Stomach (tissue), 9 donors: ENCODE measurements around the gene COPS8. TPM values are rescaled to one million over a fixed set of nuclear protein-coding genes. Genes with fewer than 3 reads are reported as not detected.

Experiments used
- DNase-seq, 2 donors: peaks; one replicate each; pipeline versions ENCODE4 v3.0.0 to v3.0.0-alpha.2; 2013 to 2019
- H3K27ac ChIP-seq, 5 donors: fragments of 200-600 bp in 4 of 5; sonication (generic) in 4 of 5; one replicate each; pipeline ENCODE4 v1.5.1; 2013 to 2019; ENCODE audit warnings: mild to moderate bottlenecking in 1 of 5, moderate library complexity in 1 of 5
- H3K27me3 ChIP-seq, 3 donors: fragments of 200-600 bp; sonication (generic); one replicate each; pipeline ENCODE4 v1.5.1; 2017 to 2019; ENCODE audit warnings: mixed run types in 1 of 3
- H3K36me3 ChIP-seq, 4 donors: fragments of 200-600 bp; sonication (generic); 1 replicate in 3 of 4; 2 replicates in 1 of 4; pipeline ENCODE4 v1.5.1; 2016 to 2019
- H3K4me1 ChIP-seq, 4 donors: fragments of 200-600 bp; sonication (generic); one replicate each; pipeline ENCODE4 v1.5.1; 2016 to 2019
- H3K4me3 ChIP-seq, 4 donors: fragments of 200-600 bp; sonication (generic) in 3 of 4; one replicate each; pipeline ENCODE4 v1.5.1; 2016 to 2019; ENCODE audit warnings: mild to moderate bottlenecking in 1 of 4
- H3K9me3 ChIP-seq, 4 donors: fragments of 200-600 bp; sonication (generic); one replicate each; pipeline ENCODE4 v1.5.1; 2016 to 2019
- EP300 ChIP-seq: sonication (generic); formaldehyde crosslinking; IDR thresholded peaks from one replicate; pipeline ENCODE4 v1.6.1; 2017; ENCODE audit warnings: antibody characterized with exemption
- POLR2A ChIP-seq, 4 donors: fragments of 450-650 bp; IDR thresholded peaks; one replicate each; pipeline ENCODE4 v1.6.1; 2016; ENCODE audit warnings: antibody characterized with exemption in 4 of 4, control low read depth in 2 of 4, mild to moderate bottlenecking in 1 of 4, moderate library complexity in 1 of 4
- POLR2AphosphoS5 ChIP-seq, 3 donors: sonication (generic); formaldehyde crosslinking; IDR thresholded peaks; one replicate each; pipeline ENCODE4 v1.6.1; 2016; ENCODE audit warnings: antibody characterized with exemption in 3 of 3
- WGBS, 5 donors: extraction: QIAGEN DNeasy Blood & Tissue Kit in 3 of 5; methylation state at CpG; one replicate each; pipeline versions ENCODE4 v1.1.5 to v1.1.7; 2013 to 2018; 5-methylcytosine and 5-hydroxymethylcytosine counted together
- intact Hi-C: fragments of 100-400 bp; cut with DNase I; formaldehyde crosslinking; loops from one replicate; pipeline ENCODE4 v1.15.1; 2023; ENCODE audit warnings: low total_unique reads
- polyA plus RNA-seq, 3 donors: library from polyadenylated mRNA; stranded (reverse); fragments of 200-250 nt; gene quantifications; one replicate each; pipeline ENCODE4 v1.2.3, GENCODE V29; 2013
- total RNA-seq, 5 donors: library from RNA; depleted of rRNA; stranded (reverse); fragments of >200 nt; gene quantifications; one replicate each; pipeline versions ENCODE4 v1.1.0 to v1.2.3, GENCODE V29; 2014 to 2016
- TF ChIP-seq, protein P1 (sequence below), 7 experiments: fragments of 450-650 bp in 4 of 7; fragments of 200-600 bp in 3 of 7; sonication (generic) in 3 of 7; IDR thresholded peaks; one replicate each; pipeline ENCODE4 v1.5.1; 2016 to 2019; ENCODE audit warnings: antibody characterized with exemption in 7 of 7, control low read depth in 2 of 7, mild to moderate bottlenecking in 1 of 7
- donor health status: healthy with polysubstance abuse.
- donor health status: Bipolar disorder and iron deficiency.
- donor health status: healthy.

Gene COPS8
- total and polyA plus RNA-seq, 8 donors, result 24.1 to 105 (median 53.3) TPM

- intact Hi-C loops, result no loop called here
Observed at GRCh38 chr2:237081596-237081995, 4.1 kb upstream of the COPS8 start.

GRCh38 chr2:237083026-237083425 is 2.7 kb upstream of the COPS8 start:
- Histone ChIP-seq H3K4me3 (no peak overlapping the region), H3K36me3 (peaks cover 0 to 6% (median 4%) of the 10 kb centered on the region in 4 donors), H3K27ac (no peak overlapping the region), H3K27me3 (no peaks in the 10 kb centered on the region), H3K9me3 (no peaks in the 10 kb centered on the region), H3K4me1 (peaks cover 12 to 37% (median 26%) of the 10 kb centered on the region in 4 donors)
- TF ChIP-seq POLR2AphosphoS5 (IDR thresholded peaks at IDR 0.05) (no peak), POLR2A (IDR thresholded peaks at IDR 0.05) (no peak), EP300 (no peak)
- TF ChIP-seq, protein P1, sequence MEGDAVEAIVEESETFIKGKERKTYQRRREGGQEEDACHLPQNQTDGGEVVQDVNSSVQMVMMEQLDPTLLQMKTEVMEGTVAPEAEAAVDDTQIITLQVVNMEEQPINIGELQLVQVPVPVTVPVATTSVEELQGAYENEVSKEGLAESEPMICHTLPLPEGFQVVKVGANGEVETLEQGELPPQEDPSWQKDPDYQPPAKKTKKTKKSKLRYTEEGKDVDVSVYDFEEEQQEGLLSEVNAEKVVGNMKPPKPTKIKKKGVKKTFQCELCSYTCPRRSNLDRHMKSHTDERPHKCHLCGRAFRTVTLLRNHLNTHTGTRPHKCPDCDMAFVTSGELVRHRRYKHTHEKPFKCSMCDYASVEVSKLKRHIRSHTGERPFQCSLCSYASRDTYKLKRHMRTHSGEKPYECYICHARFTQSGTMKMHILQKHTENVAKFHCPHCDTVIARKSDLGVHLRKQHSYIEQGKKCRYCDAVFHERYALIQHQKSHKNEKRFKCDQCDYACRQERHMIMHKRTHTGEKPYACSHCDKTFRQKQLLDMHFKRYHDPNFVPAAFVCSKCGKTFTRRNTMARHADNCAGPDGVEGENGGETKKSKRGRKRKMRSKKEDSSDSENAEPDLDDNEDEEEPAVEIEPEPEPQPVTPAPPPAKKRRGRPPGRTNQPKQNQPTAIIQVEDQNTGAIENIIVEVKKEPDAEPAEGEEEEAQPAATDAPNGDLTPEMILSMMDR (IDR thresholded peaks at IDR 0.05), result no peak
- DNase-seq, result no peak
- intact Hi-C loops, result no loop called here
- 90 to 99% (median 95%) methylated on average over 3 of the region's 3 CpGs for WGBS, 5 donors

More at GRCh38 chr2:237081596-237081995, 4.1 kb upstream of the COPS8 start:
- WGBS, 5 donors, result 91 to 96% (median 93%) methylated on average over 8 of the region's 8 CpGs
- H3K4me3 ChIP-seq, result no peak overlapping the region
- H3K36me3 ChIP-seq, result no peaks in the 10 kb centered on the region
- H3K9me3 ChIP-seq, result no peaks in the 10 kb centered on the region
- TF ChIP-seq EP300, result no peak
- TF ChIP-seq, protein P1 (IDR thresholded peaks at IDR 0.05), result no peak
- no peak for TF ChIP-seq POLR2AphosphoS5 (IDR thresholded peaks at IDR 0.05)
- no peak for TF ChIP-seq POLR2A (IDR thresholded peaks at IDR 0.05)
- no peak overlapping the region for H3K27ac ChIP-seq
- peaks cover 3 to 23% (median 16%) of the 10 kb centered on the region in 4 donors for H3K4me1 ChIP-seq
- H3K27me3 ChIP-seq, result no peaks in the 10 kb centered on the region
- no peak for DNase-seq

DNA sequence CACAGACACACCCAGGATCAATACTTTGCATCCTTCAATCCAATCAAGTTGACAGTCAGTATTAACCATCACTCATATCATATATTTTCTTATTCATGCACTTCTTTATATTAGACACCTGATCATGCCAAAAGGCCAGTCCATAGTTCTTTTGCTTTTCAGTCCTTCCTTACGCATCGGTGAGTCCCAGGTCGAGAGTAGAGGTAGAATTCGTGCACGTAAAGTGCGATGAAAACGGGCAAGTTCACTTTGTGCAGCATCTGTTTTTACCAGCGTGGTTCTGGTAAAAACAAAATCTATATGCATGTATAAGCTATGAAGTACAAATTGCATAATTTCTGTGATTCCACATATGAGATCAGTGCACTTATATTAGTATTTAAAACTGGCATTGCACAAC is 1.2 kb upstream of the COPS8 start:
- no peaks in the 10 kb centered on the region for H3K9me3 ChIP-seq
- H3K36me3 ChIP-seq, result peaks cover 0 to 15% (median 14%) of the 10 kb centered on the region in 4 donors
- no peaks in the 10 kb centered on the region for H3K27me3 ChIP-seq
- no peak for DNase-seq
- H3K4me3 ChIP-seq, result peak overlapping the region in 1 of 4 donors; percentile 86
- peaks cover 12 to 41% (median 28%) of the 10 kb centered on the region in 4 donors for H3K4me1 ChIP-seq
- H3K27ac ChIP-seq, result no peak overlapping the region
- TF ChIP-seq, protein P1 (IDR thresholded peaks at IDR 0.05), result no peak
- TF ChIP-seq EP300 (no peak), POLR2A (IDR thresholded peaks at IDR 0.05) (no peak), POLR2AphosphoS5 (IDR thresholded peaks at IDR 0.05) (no peak)
- 93 to 95% (median 94%) methylated on average over 8 of the region's 8 CpGs for WGBS, 5 donors
- intact Hi-C loops, result no loop called here

GRCh38 chr2:237090906-237091305 is 5.2 kb downstream of the COPS8 start:
- DNase-seq, result no peak
- Histone ChIP-seq H3K9me3 (no peaks in the 10 kb centered on the region), H3K4me1 (peaks cover 14 to 66% (median 41%) of the 10 kb centered on the region in 4 donors), H3K27me3 (no peaks in the 10 kb centered on the region), H3K36me3 (peaks cover 9 to 71% (median 62%) of the 10 kb centered on the region in 4 donors), H3K27ac (peak overlapping the region in 2 of 5 donors; percentile 71 to 75), H3K4me3 (no peak overlapping the region)
- intact Hi-C loops, result no loop called here
- TF ChIP-seq POLR2AphosphoS5 (IDR thresholded peaks at IDR 0.05) (no peak), EP300 (no peak), POLR2A (IDR thresholded peaks at IDR 0.05) (no peak)
- TF ChIP-seq, protein P1 (IDR thresholded peaks at IDR 0.05), result no peak
- 85 to 95% (median 95%) methylated on average over 13 of the region's 13 CpGs for WGBS, 5 donors
